Measurements from ENCODE around the gene PPP2R3A.

- TF ChIP-seq, protein P1, sequence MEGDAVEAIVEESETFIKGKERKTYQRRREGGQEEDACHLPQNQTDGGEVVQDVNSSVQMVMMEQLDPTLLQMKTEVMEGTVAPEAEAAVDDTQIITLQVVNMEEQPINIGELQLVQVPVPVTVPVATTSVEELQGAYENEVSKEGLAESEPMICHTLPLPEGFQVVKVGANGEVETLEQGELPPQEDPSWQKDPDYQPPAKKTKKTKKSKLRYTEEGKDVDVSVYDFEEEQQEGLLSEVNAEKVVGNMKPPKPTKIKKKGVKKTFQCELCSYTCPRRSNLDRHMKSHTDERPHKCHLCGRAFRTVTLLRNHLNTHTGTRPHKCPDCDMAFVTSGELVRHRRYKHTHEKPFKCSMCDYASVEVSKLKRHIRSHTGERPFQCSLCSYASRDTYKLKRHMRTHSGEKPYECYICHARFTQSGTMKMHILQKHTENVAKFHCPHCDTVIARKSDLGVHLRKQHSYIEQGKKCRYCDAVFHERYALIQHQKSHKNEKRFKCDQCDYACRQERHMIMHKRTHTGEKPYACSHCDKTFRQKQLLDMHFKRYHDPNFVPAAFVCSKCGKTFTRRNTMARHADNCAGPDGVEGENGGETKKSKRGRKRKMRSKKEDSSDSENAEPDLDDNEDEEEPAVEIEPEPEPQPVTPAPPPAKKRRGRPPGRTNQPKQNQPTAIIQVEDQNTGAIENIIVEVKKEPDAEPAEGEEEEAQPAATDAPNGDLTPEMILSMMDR (conservative IDR thresholded peaks at IDR 0.05 in 1 of 2, IDR thresholded peaks at IDR 0.05 in 1 of 2; ENCODE audit: low read depth in 1 of 2, low read length in 2 of 2): no peak
- TF ChIP-seq EZH2 (IDR thresholded peaks at IDR 0.05; ENCODE audit: low read length, missing control alignments): no peak
Measured at GRCh38 chr3:135967867-135968266, 2.3 kb downstream of the PPP2R3A start.

Data from fibroblast of lung (primary cell).